GM12875 (cell line): ENCODE data around the gene OXCT1.
A peak's percentile ranks its signal among the peaks of the same experiment; 100 is the strongest.
"Not testable (repeated sequence)": the region's sequence is repeated elsewhere in the genome, so short reads cannot be mapped to it uniquely, and the experiment has no call there.

Experiments
- H3K4me3 ChIP-seq: one replicate; pipeline ENCODE4 v1.5.1; 2011; ENCODE audit warnings: low read depth, low read length, control low read depth
- CTCF ChIP-seq: IDR thresholded peaks from 2 replicates; pipeline ENCODE4 v1.5.1; 2011; ENCODE audit warnings: low read depth, mild to moderate bottlenecking, control low read depth, inconsistent platforms, low read length, moderate library complexity, borderline replicate concordance; ENCODE audit not compliant: insufficient read depth

OXCT1 gene

GRCh38 chr5:41856644-41857491 is 13.4 kb downstream of the OXCT1 start:
- H3K4me3 ChIP-seq: no peak overlapping the region
- TF ChIP-seq CTCF: peak; percentile 57

GRCh38 chr5:41852293-41852692 is 17.9 kb downstream of the OXCT1 start:
- no peak overlapping the region for H3K4me3 ChIP-seq
- TF ChIP-seq CTCF: no peak

GRCh38 chr5:41851116-41851515 is 19.1 kb downstream of the OXCT1 start:
- no peak for TF ChIP-seq CTCF
- no peak overlapping the region for H3K4me3 ChIP-seq

GRCh38 chr5:41848983-41849382 is 21.2 kb downstream of the OXCT1 start:
- TF ChIP-seq CTCF: no peak

GRCh38 chr5:41845751-41846150 is 24.5 kb downstream of the OXCT1 start:
- H3K4me3 ChIP-seq: not testable (repeated sequence)

More at GRCh38 chr5:41848983-41849382, 21.2 kb downstream of the OXCT1 start:
- H3K4me3 ChIP-seq: no peak overlapping the region

- no peak overlapping the region for H3K4me3 ChIP-seq
- no peak for TF ChIP-seq CTCF
Measured at GRCh38 chr5:41844502-41844901, 25.7 kb downstream of the OXCT1 start.

GRCh38 chr5:41843456-41844370 is 26.5 kb downstream of the OXCT1 start:
- H3K4me3 ChIP-seq: no peak overlapping the region
- TF ChIP-seq CTCF: peak; percentile 49; the same call in 1 of the 2 replicates
